ENCODE data around the gene SDK2.

DNA sequence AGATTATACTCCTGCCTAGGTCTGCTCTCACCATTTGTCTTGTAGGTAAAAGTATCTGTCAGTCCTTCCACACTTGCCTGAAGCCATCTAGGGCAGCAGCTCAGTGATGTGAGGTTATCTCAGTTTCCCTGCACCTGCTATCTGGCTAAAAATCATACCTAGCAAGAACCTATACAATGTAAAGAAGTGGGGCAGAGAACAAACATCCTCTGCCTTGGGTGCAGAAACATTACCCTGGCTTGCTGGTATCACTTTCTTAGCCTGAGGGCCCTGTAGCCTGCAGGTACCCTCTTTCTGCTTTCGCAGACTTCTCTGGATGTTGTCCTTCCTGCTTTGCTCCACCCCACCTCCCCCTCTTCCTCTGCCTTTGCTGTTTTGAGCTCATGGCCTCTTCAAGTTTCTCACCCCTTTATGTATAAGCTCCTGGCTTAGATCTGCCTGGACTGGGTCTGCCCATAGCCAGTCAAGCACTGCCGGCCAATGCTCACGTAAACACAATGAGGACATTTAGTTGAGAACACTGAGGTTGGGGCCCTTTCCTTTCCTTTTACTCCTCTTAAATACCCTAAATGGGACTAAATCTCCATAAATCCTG lies 8.7 kb upstream of the SDK2 start:
- TF ChIP-seq, protein P1, sequence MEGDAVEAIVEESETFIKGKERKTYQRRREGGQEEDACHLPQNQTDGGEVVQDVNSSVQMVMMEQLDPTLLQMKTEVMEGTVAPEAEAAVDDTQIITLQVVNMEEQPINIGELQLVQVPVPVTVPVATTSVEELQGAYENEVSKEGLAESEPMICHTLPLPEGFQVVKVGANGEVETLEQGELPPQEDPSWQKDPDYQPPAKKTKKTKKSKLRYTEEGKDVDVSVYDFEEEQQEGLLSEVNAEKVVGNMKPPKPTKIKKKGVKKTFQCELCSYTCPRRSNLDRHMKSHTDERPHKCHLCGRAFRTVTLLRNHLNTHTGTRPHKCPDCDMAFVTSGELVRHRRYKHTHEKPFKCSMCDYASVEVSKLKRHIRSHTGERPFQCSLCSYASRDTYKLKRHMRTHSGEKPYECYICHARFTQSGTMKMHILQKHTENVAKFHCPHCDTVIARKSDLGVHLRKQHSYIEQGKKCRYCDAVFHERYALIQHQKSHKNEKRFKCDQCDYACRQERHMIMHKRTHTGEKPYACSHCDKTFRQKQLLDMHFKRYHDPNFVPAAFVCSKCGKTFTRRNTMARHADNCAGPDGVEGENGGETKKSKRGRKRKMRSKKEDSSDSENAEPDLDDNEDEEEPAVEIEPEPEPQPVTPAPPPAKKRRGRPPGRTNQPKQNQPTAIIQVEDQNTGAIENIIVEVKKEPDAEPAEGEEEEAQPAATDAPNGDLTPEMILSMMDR (IDR thresholded peaks at IDR 0.05) = no peak
- no peak for TF ChIP-seq EP300 (IDR thresholded peaks at IDR 0.05)
- no peak for TF ChIP-seq POLR2AphosphoS5 (IDR thresholded peaks at IDR 0.05)
- no peak for TF ChIP-seq POLR2A (IDR thresholded peaks at IDR 0.05)
